Measurements from ENCODE around the gene R3HCC1L. TPM values are rescaled to one million over a fixed set of nuclear protein-coding genes. Genes with fewer than 3 reads are reported as not detected.

The R3HCC1L gene
- total RNA-seq, 1 donor from 2014 or later = 11.3 TPM

DNA sequence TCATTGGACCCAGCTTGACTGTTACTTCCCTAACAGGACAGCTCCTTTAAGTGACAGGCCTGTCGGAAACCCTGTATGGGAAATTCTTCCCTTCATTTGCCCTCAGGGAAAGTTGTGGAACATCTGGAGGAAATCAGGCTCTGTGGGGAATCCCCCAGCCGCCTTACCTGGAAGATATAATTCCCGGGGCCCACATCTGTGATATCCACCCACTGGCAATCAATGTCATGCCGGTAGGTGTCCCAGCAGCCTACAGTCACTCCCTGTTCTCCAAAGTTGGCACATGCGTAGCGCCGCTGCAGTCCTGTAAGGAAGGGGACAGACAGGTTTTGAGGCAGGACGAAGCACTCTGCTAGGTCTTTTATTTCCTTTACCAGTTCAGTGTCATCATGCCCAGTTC, 116.9 kb downstream of the R3HCC1L start:
- Mint-ChIP-seq H3K36me3 (ENCODE audit: unreplicated experiment) (peaks cover 17% of the 10 kb centered on the region), H3K9me3 (ENCODE audit: unreplicated experiment) (no peaks in the 10 kb centered on the region), H3K4me3 (ENCODE audit: unreplicated experiment) (no peak overlapping the region), H3K4me1 (ENCODE audit: unreplicated experiment) (peaks cover 9% of the 10 kb centered on the region), H3K27me3 (ENCODE audit: unreplicated experiment) (no peaks in the 10 kb centered on the region), H3K27ac (ENCODE audit: unreplicated experiment) (no peak overlapping the region)
- DNase-seq (ENCODE audit: extremely low spot score, unreplicated experiment) = peak; percentile 68
- TF ChIP-seq CTCF (IDR thresholded peaks at IDR 0.05) = no peak

GRCh38 chr10:98252464-98252863, 118.0 kb downstream of the R3HCC1L start:
- H3K36me3 Mint-ChIP-seq (ENCODE audit: unreplicated experiment) = peaks cover 12% of the 10 kb centered on the region
- H3K4me1 Mint-ChIP-seq (ENCODE audit: unreplicated experiment) = peaks cover 3% of the 10 kb centered on the region
- no peak for DNase-seq (ENCODE audit: extremely low spot score, unreplicated experiment)
- H3K27me3 Mint-ChIP-seq (ENCODE audit: unreplicated experiment) = no peaks in the 10 kb centered on the region
- TF ChIP-seq CTCF (IDR thresholded peaks at IDR 0.05) = no peak
- H3K27ac Mint-ChIP-seq (ENCODE audit: unreplicated experiment) = no peak overlapping the region
- H3K9me3 Mint-ChIP-seq (ENCODE audit: unreplicated experiment) = no peaks in the 10 kb centered on the region
- no peak overlapping the region for H3K4me3 Mint-ChIP-seq (ENCODE audit: unreplicated experiment)

- no peaks in the 10 kb centered on the region for H3K9me3 Mint-ChIP-seq (ENCODE audit: unreplicated experiment)
- H3K27ac Mint-ChIP-seq (ENCODE audit: unreplicated experiment) = no peak overlapping the region
- no peak for DNase-seq (ENCODE audit: extremely low spot score, unreplicated experiment)
- no peak overlapping the region for H3K4me3 Mint-ChIP-seq (ENCODE audit: unreplicated experiment)
- TF ChIP-seq CTCF (IDR thresholded peaks at IDR 0.05) = no peak
- H3K4me1 Mint-ChIP-seq (ENCODE audit: unreplicated experiment) = peaks cover 3% of the 10 kb centered on the region
- H3K27me3 Mint-ChIP-seq (ENCODE audit: unreplicated experiment) = no peaks in the 10 kb centered on the region
- H3K36me3 Mint-ChIP-seq (ENCODE audit: unreplicated experiment) = peaks cover 5% of the 10 kb centered on the region
Observed at GRCh38 chr10:98253499-98253898, 119.0 kb downstream of the R3HCC1L start.

DNA sequence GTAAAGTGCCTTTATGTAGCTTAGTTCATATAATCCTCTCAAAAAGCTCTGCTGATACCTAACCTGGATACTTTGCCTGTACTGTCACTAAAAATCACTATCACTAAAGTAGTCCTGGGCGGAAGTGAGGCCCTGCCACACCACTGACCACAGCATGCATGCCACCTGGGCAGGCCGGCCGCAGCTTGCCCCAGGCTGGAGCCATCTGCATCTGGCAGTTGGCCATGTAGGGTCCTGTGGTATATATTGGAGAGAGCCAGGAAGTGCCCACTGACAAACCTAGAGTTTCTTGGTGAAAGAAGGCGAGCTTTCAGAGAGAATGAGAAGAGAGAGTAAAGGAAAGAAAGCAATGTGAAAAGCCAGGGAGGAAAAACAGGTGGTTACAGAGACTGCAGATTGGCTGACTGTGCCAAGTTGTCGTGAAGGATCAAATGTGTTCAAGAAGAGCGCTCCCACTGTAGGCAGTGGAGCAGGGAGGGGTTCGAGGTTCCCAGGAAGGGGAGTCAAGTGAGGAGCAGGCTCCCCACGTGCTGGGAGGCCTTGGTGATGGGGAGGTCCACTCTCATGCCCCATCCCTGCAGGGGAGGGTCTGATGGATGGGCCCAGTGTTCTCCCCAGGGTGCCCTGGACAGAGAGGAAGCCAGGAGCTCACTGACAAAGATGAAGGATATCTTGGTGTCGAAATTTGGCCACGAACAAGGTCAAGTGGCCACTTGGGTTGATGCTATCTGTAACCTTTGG, 119.9 kb downstream of the R3HCC1L start:
- no peak overlapping the region for H3K4me3 Mint-ChIP-seq (ENCODE audit: unreplicated experiment)
- peaks cover 3% of the 10 kb centered on the region for H3K4me1 Mint-ChIP-seq (ENCODE audit: unreplicated experiment)
- H3K27ac Mint-ChIP-seq (ENCODE audit: unreplicated experiment) = no peak overlapping the region
- no peaks in the 10 kb centered on the region for H3K27me3 Mint-ChIP-seq (ENCODE audit: unreplicated experiment)
- peaks cover 5% of the 10 kb centered on the region for H3K36me3 Mint-ChIP-seq (ENCODE audit: unreplicated experiment)
- no peak for TF ChIP-seq CTCF (IDR thresholded peaks at IDR 0.05)
- no peaks in the 10 kb centered on the region for H3K9me3 Mint-ChIP-seq (ENCODE audit: unreplicated experiment)
- no peak for DNase-seq (ENCODE audit: extremely low spot score, unreplicated experiment)

- no peaks in the 10 kb centered on the region for H3K9me3 Mint-ChIP-seq (ENCODE audit: unreplicated experiment)
- no peak overlapping the region for H3K27ac Mint-ChIP-seq (ENCODE audit: unreplicated experiment)
- TF ChIP-seq CTCF (IDR thresholded peaks at IDR 0.05) = no peak
- DNase-seq (ENCODE audit: extremely low spot score, unreplicated experiment) = no peak
- no peaks in the 10 kb centered on the region for H3K36me3 Mint-ChIP-seq (ENCODE audit: unreplicated experiment)
- peaks cover 5% of the 10 kb centered on the region for H3K4me1 Mint-ChIP-seq (ENCODE audit: unreplicated experiment)
- H3K4me3 Mint-ChIP-seq (ENCODE audit: unreplicated experiment) = no peak overlapping the region
- H3K27me3 Mint-ChIP-seq (ENCODE audit: unreplicated experiment) = no peaks in the 10 kb centered on the region
Observed at GRCh38 chr10:98255146-98255877, 120.9 kb downstream of the R3HCC1L start.
